Measurements from ENCODE around the gene VNN1.

GRCh38 chr6:132673376-132674094 is 40.3 kb downstream of the VNN1 start:
- no peak for TF ChIP-seq CTCF (IDR thresholded peaks at IDR 0.05; ENCODE audit: insufficient read depth, low read length, poor library complexity, severe bottlenecking)
- TF ChIP-seq EZH2phosphoT487 (conservative IDR thresholded peaks at IDR 0.05; ENCODE audit: low read length) = no peak

Data from SU-DHL-6 (cell line).